ENCODE measurements around the gene SLC37A3.
A peak's percentile ranks its signal among the peaks of the same experiment; 100 is the strongest.
"Not testable (repeated sequence)": the region's sequence is repeated elsewhere in the genome, so short reads cannot be mapped to it uniquely, and the experiment has no call there.

The SLC37A3 gene

DNA sequence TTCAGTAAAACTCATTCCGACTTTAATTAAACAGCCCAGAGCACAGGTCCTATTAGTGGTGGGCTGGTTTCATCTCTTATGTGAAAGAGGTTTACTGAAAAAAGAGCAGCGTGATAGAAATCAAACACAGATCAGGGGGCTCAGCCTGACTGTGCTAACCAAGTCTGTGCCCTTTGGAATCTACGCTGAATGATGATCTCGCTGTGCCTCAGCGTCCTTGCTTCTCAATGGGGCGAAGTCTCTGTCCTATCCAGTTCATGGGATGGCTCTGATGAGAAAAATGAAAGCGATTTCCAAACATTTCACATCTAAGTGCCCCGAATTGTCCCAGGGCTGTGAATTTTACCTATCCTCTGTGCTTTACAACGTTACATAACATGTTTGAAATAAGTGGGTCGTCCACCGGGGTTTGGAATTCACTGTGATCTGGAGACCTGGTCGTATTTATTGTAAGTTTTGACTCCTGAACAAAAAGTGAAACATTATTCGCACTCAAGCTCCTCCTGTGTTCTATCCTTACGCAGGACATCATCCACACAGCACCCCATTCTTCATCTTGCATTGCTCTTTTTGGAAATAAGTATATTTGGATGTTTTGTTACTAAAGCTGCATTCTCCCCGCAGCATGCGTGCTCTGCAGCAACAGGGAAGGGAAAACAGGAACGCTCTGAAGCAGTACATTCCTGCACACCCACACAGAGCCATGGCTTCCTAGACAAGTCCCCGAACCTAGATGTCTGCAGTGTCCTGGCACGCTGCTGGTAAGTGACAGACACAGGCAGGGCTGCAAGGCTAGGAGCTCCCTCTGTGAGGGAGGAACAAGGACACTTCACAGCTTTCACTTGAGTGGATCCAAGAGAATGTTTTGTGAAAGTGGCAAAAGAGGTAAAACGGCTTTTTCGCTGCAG is 83.5 kb downstream of the SLC37A3 start:
- Histone ChIP-seq H3K36me3 (ENCODE audit: control insufficient read depth in 2 of 2, insufficient read depth in 2 of 2, low read length in 2 of 2) (no peaks in the 10 kb centered on the region), H3K4me3 (ENCODE audit: low read length in 2 of 2) (peak overlapping the region; percentile 42 to 71), H3K27ac (ENCODE audit: low read length) (peak overlapping the region; percentile 90), H3K9ac (ENCODE audit: low read length in 2 of 2) (peak overlapping the region; percentile 8 to 62), H3K9me3 (ENCODE audit: control insufficient read depth in 2 of 2, low read length in 2 of 2) (no peaks in the 10 kb centered on the region), H3K4me1 (ENCODE audit: control insufficient read depth, insufficient read depth, low read length) (peaks cover 29% of the 10 kb centered on the region), H3K27me3 (ENCODE audit: control insufficient read depth in 1 of 2, insufficient read depth in 2 of 2, low read length in 2 of 2) (no peaks in the 10 kb centered on the region)

DNA sequence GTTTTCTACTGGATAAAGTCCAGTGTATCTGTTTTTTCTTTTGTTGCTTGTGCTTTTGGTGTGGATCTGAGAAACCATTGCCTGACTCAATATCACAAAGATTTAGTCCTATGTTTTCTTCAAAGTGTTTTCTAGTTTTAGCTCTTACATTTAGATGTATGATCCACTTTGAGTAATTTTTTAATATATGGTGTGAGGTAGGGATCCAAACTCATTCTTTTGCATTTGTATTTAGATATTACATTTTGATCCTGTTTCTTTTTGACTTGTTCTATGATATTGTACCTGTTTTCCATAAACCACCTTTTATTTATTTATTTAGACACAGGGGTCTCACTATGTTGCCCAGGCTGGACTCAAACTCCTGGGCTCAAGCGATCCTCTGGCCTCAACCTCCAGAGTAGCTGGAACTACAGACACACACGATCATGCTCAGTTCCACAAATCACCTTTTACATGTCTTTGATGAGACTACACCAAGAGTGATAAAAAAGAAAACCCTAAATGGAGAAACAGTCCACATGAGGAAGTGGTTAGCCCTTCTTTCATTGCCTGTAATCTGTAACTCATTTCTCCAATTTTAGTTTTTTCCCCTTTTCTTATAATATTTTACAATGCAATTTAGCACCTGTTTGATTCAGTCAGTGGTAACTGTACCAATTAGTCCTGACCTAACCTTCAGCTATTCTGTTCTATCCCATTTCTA is 86.0 kb downstream of the SLC37A3 start:
- Histone ChIP-seq H3K9ac (ENCODE audit: low read length in 2 of 2) (no peak overlapping the region), H3K4me3 (ENCODE audit: low read length in 2 of 2) (no peak overlapping the region), H3K27ac (ENCODE audit: low read length) (no peak overlapping the region), H3K9me3 (ENCODE audit: control insufficient read depth in 2 of 2, low read length in 2 of 2) (no peaks in the 10 kb centered on the region), H3K27me3 (ENCODE audit: control insufficient read depth in 1 of 2, insufficient read depth in 2 of 2, low read length in 2 of 2) (no peaks in the 10 kb centered on the region), H3K4me1 (ENCODE audit: control insufficient read depth, insufficient read depth, low read length) (peaks cover 29% of the 10 kb centered on the region), H3K36me3 (ENCODE audit: control insufficient read depth in 2 of 2, insufficient read depth in 2 of 2, low read length in 2 of 2) (no peaks in the 10 kb centered on the region)

DNA sequence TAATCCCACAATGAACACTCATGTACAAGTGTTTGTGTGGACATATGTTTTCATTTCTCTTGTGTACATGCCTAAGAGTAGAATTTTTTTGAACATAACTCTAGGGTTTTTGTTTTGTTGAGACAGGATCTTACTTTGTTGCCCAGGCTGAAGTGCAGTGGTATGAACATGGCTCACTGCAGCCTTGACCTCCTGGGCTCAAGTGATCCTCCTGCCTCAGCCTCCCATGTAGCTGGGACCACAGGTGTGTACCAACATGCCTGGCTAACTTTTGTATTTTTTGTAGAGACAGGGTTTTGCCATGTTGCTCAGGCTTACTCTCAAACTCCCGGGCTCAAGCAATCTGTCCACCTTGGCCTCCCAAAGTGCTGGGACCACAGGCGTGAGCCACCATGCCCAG is 87.2 kb downstream of the SLC37A3 start:
- not testable (repeated sequence) for H3K36me3 ChIP-seq (ENCODE audit: control insufficient read depth in 2 of 2, insufficient read depth in 2 of 2, low read length in 2 of 2)

DNA sequence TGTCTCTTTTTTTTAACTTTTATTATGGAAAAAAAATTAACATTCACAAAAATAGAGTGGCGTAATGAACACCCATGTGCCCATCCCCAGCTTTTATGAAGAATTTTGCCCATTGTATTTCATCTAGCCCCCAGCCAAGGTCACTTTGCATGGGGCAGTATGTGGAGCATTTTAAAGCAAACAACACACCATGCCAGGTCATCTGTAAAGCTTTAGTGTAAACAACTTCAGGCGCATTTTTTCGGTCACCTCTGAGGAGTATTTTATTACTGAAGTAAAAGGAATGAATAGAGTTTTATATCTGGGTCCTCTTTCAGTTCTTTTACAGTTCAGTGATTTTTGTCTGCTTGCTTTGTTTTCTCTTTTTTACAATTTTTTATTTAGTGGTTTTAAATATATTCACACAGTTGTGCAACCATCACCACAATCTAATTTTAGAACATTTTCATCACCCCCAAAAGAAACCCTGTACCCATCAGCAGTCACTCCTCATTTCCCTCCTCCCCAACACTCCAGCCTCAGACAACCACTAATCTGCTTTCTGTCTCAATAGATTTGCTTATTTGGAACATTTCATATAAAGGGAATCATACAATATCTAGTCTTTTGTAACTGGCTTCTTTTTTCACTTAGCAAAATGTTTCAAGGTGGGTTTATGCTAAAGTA is 87.9 kb downstream of the SLC37A3 start:
- Histone ChIP-seq H3K27me3 (ENCODE audit: control insufficient read depth in 1 of 2, insufficient read depth in 2 of 2, low read length in 2 of 2) (no peaks in the 10 kb centered on the region), H3K4me1 (ENCODE audit: control insufficient read depth, insufficient read depth, low read length) (peaks cover 12% of the 10 kb centered on the region), H3K9ac (ENCODE audit: low read length in 2 of 2) (no peak overlapping the region), H3K9me3 (ENCODE audit: control insufficient read depth in 2 of 2, low read length in 2 of 2) (no peaks in the 10 kb centered on the region), H3K36me3 (ENCODE audit: control insufficient read depth in 2 of 2, insufficient read depth in 2 of 2, low read length in 2 of 2) (no peaks in the 10 kb centered on the region), H3K27ac (ENCODE audit: low read length) (no peak overlapping the region), H3K4me3 (ENCODE audit: low read length in 2 of 2) (no peak overlapping the region)

More for the DNA sequence above, 87.2 kb downstream of the SLC37A3 start:
- H3K27me3 ChIP-seq (ENCODE audit: control insufficient read depth in 1 of 2, insufficient read depth in 2 of 2, low read length in 2 of 2); H3K27ac ChIP-seq (ENCODE audit: low read length); H3K4me3 ChIP-seq (ENCODE audit: low read length in 2 of 2); H3K9me3 ChIP-seq (ENCODE audit: control insufficient read depth in 2 of 2, low read length in 2 of 2); H3K9ac ChIP-seq (ENCODE audit: low read length in 2 of 2): not testable (repeated sequence)
- peaks cover 19% of the 10 kb centered on the region for H3K4me1 ChIP-seq (ENCODE audit: control insufficient read depth, insufficient read depth, low read length)

DNA sequence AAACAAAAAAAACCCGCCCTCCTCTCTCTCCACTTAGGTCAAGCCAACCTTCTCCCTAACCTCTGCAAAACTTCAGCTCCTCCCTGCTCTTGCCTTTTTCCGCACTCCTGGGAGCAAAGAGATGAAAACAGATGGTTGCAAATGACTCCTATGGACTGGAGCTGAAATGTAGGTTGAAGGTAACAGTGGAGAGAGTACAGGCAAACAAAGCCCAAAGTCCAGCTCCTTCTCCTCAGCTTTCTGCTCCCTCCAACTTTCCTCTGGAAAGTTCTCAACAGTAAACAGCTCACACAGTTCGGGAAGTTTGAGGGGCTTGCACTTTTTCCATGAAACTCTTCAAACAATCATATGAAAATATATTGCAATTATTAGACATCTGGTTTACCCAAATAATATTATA is 90.3 kb downstream of the SLC37A3 start:
- no peaks in the 10 kb centered on the region for H3K27me3 ChIP-seq (ENCODE audit: control insufficient read depth in 1 of 2, insufficient read depth in 2 of 2, low read length in 2 of 2)
- no peaks in the 10 kb centered on the region for H3K9me3 ChIP-seq (ENCODE audit: control insufficient read depth in 2 of 2, low read length in 2 of 2)
- no peaks in the 10 kb centered on the region for H3K36me3 ChIP-seq (ENCODE audit: control insufficient read depth in 2 of 2, insufficient read depth in 2 of 2, low read length in 2 of 2)
- no peak overlapping the region for H3K27ac ChIP-seq (ENCODE audit: low read length)
- no peak overlapping the region for H3K9ac ChIP-seq (ENCODE audit: low read length in 2 of 2)
- no peak overlapping the region for H3K4me3 ChIP-seq (ENCODE audit: low read length in 2 of 2)
- H3K4me1 ChIP-seq (ENCODE audit: control insufficient read depth, insufficient read depth, low read length) = no peaks in the 10 kb centered on the region

DNA sequence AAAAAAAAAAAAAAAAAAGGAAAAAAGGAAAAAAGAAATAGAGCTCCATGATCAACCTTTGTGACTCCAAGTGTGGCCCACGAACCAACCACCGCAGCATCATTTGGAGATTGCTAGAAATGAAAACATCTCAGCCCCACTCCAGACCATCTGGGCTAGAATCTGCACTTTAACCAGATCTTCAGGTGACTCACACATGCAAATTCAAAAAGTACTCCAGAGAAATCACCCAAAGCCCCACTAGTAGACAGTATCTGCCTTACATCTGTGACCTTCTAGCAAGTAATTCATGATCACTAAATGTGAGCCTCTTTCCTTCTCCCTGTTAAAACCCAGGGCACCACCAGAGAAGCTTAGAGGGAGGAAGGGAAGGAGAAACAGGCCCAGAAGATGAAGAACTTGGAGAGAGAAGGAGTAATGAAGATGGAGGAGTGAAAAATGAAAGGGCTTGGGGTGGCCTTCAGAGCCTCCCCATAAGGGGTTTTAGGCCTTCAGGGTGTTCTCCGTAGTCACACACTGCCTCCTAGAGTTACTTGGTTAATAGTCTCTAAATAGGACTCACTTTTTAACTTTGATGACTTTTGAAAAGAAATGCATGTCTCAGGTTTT is 94.0 kb downstream of the SLC37A3 start:
- H3K9ac ChIP-seq (ENCODE audit: low read length in 2 of 2) = no peak overlapping the region
- H3K4me1 ChIP-seq (ENCODE audit: control insufficient read depth, insufficient read depth, low read length) = no peaks in the 10 kb centered on the region
- H3K4me3 ChIP-seq (ENCODE audit: low read length in 2 of 2) = no peak overlapping the region
- H3K27me3 ChIP-seq (ENCODE audit: control insufficient read depth in 1 of 2, insufficient read depth in 2 of 2, low read length in 2 of 2) = no peaks in the 10 kb centered on the region
- no peaks in the 10 kb centered on the region for H3K9me3 ChIP-seq (ENCODE audit: control insufficient read depth in 2 of 2, low read length in 2 of 2)
- no peak overlapping the region for H3K27ac ChIP-seq (ENCODE audit: low read length)
- H3K36me3 ChIP-seq (ENCODE audit: control insufficient read depth in 2 of 2, insufficient read depth in 2 of 2, low read length in 2 of 2) = no peaks in the 10 kb centered on the region

DNA sequence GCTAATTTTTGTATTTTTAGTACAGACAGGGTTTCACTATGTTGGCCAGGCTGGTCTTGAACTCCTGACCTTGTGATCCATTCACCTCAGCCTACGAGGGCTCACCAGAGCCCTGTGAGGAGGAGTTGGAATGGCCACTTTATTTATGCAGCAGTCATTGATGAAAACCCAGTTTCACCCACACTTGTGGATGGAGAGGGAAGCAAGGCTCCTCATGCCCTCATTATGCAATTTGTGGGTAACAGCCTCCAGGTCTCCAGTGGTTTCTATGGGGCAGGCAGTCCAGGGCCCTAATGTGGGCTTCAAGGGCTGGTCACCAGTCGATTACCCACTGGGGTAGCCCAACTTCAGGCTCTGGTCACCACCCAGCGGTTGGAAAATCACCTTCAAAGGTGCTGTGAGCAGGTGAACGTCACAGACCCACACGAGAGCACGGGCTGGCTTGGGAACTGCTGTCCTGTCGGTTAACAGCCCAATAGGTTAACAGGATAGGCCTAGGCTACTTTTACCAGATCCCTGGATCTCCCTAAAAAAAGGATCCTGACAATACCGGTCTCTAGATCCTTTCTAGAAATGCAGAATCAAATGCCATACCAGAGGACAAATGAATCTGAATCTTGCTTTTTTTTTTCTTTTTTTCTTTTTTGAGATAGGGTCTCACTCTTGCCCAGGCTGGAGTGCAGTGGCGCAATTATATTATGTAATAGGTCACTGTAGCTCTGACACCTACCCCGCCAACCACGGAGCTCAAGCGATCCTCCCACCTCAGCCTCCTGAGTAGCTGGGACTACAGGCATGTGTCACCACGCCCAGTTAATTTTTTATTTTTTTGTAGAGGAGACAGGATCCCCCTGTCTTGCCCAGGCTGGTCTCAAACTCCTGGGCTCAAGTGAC is 97.8 kb downstream of the SLC37A3 start:
- H3K9me3 ChIP-seq (ENCODE audit: control insufficient read depth in 2 of 2, low read length in 2 of 2) = no peaks in the 10 kb centered on the region
- H3K36me3 ChIP-seq (ENCODE audit: control insufficient read depth in 2 of 2, insufficient read depth in 2 of 2, low read length in 2 of 2) = no peaks in the 10 kb centered on the region
- H3K4me1 ChIP-seq (ENCODE audit: control insufficient read depth, insufficient read depth, low read length) = no peaks in the 10 kb centered on the region
- no peaks in the 10 kb centered on the region for H3K27me3 ChIP-seq (ENCODE audit: control insufficient read depth in 1 of 2, insufficient read depth in 2 of 2, low read length in 2 of 2)
- no peak overlapping the region for H3K4me3 ChIP-seq (ENCODE audit: low read length in 2 of 2)
- H3K9ac ChIP-seq (ENCODE audit: low read length in 2 of 2) = no peak overlapping the region
- H3K27ac ChIP-seq (ENCODE audit: low read length) = no peak overlapping the region

DNA sequence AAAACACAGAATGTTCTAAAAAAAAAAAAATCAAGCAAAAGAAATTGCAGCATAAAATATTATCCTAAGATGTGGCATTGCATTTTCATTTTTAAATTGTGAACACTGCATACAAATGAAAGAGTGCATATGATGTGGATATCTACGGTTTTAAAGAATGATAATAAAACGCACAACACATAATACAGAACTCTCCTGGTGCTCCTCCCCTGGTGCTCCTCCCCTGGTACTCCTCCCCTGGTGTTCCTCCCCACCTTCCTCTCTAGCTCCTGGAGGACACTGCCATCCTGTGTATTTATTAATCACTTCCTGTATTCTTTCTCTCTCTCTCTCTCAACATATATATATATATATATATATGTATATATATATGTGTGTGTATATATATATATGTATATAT is 100.1 kb downstream of the SLC37A3 start:
- H3K27ac ChIP-seq (ENCODE audit: low read length) = no peak overlapping the region
- no peaks in the 10 kb centered on the region for H3K4me1 ChIP-seq (ENCODE audit: control insufficient read depth, insufficient read depth, low read length)
- H3K36me3 ChIP-seq (ENCODE audit: control insufficient read depth in 2 of 2, insufficient read depth in 2 of 2, low read length in 2 of 2) = no peaks in the 10 kb centered on the region
- no peak overlapping the region for H3K9ac ChIP-seq (ENCODE audit: low read length in 2 of 2)
- H3K9me3 ChIP-seq (ENCODE audit: control insufficient read depth in 2 of 2, low read length in 2 of 2) = no peaks in the 10 kb centered on the region
- no peaks in the 10 kb centered on the region for H3K27me3 ChIP-seq (ENCODE audit: control insufficient read depth in 1 of 2, insufficient read depth in 2 of 2, low read length in 2 of 2)
- H3K4me3 ChIP-seq (ENCODE audit: low read length in 2 of 2) = no peak overlapping the region

DNA sequence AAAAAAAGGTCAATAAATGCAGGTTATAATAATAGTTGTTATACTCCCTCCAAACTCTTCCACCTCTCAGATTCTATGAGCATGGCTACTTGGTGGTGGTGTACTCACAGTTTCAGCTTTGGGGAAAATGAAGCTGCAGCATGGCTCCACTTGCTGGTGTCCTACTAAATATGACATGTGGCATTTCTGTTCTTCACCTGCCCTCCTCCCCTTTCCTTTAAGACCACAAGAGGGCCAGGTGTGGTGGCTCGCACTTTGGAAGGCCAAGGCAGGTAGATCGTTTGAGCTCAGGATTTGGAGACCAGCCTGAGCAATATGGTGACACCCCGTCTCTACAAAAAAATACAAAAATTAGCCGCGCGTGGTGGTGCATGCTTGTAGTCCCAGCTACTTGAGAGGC is 101.1 kb downstream of the SLC37A3 start:
- Histone ChIP-seq H3K9me3 (ENCODE audit: control insufficient read depth in 2 of 2, low read length in 2 of 2) (no peaks in the 10 kb centered on the region), H3K27me3 (ENCODE audit: control insufficient read depth in 1 of 2, insufficient read depth in 2 of 2, low read length in 2 of 2) (no peaks in the 10 kb centered on the region), H3K9ac (ENCODE audit: low read length in 2 of 2) (no peak overlapping the region), H3K4me3 (ENCODE audit: low read length in 2 of 2) (no peak overlapping the region), H3K36me3 (ENCODE audit: control insufficient read depth in 2 of 2, insufficient read depth in 2 of 2, low read length in 2 of 2) (no peaks in the 10 kb centered on the region), H3K27ac (ENCODE audit: low read length) (no peak overlapping the region), H3K4me1 (ENCODE audit: control insufficient read depth, insufficient read depth, low read length) (no peaks in the 10 kb centered on the region)

Measured in stomach smooth muscle (tissue), 2 donors.